Breast epithelium (tissue), 4 donors: Measurements from ENCODE around the gene VWC2. TPM values are rescaled to one million over a fixed set of nuclear protein-coding genes. Genes with fewer than 3 reads are reported as not detected.

Source experiments
- DNase-seq, 2 donors: peaks; one replicate each; pipeline ENCODE4 v3.0.0-alpha.2; 2019; ENCODE audit warnings: low spot score in 2 of 2
- H3K27ac ChIP-seq, 2 donors: fragments of 200-600 bp; sonication (generic) in 1 of 2; one replicate each; pipeline ENCODE4 v1.5.1; 2016 to 2019; ENCODE audit warnings: mild to moderate bottlenecking in 1 of 2
- H3K27me3 ChIP-seq, 2 donors: fragments of 200-600 bp; sonication (generic) in 1 of 2; one replicate each; pipeline versions ENCODE4 v1.5.1 to v1.6.0; 2017 to 2019; ENCODE audit warnings: control low read depth in 1 of 2, mild to moderate bottlenecking in 1 of 2
- H3K36me3 ChIP-seq: fragments of 200-600 bp; one replicate; pipeline ENCODE4 v1.5.1; 2019
- H3K4me1 ChIP-seq, 2 donors: fragments of 200-600 bp; sonication (generic); one replicate each; pipeline ENCODE4 v1.5.1; 2016 to 2019; ENCODE audit warnings: control low read depth in 1 of 2
- H3K4me3 ChIP-seq, 3 donors: fragments of 200-600 bp; sonication (generic); 1 replicate in 2 of 3; 2 replicates in 1 of 3; pipeline ENCODE4 v1.5.1; 2016 to 2019; ENCODE audit warnings: mild to moderate bottlenecking in 3 of 3, moderate library complexity in 2 of 3
- H3K9me3 ChIP-seq, 2 donors: fragments of 200-600 bp; sonication (generic) in 1 of 2; one replicate each; pipeline ENCODE4 v1.5.1; 2016 to 2019; ENCODE audit warnings: control low read depth in 1 of 2
- POLR2A ChIP-seq: fragments of 450-650 bp; IDR thresholded peaks from one replicate; pipeline ENCODE4 v1.6.1; 2016; ENCODE audit warnings: antibody characterized with exemption, mild to moderate bottlenecking, moderate library complexity
- POLR2AphosphoS5 ChIP-seq, 3 donors: sonication (generic); formaldehyde crosslinking; IDR thresholded peaks; one replicate each; pipeline ENCODE4 v1.6.1; 2017; ENCODE audit warnings: antibody characterized with exemption in 3 of 3
- intact Hi-C: fragments of 100-400 bp; cut with DNase I; formaldehyde crosslinking; loops from one replicate; pipeline ENCODE4 v1.15.1; 2023; ENCODE audit warnings: low total_unique reads
- total RNA-seq, 3 donors: library from RNA; depleted of rRNA; stranded (reverse); fragments of >200 nt; gene quantifications; one replicate each; pipeline ENCODE4 v1.1.0, GENCODE V29; 2016
- TF ChIP-seq, protein P1 (sequence below), 3 donors: fragments of 450-650 bp; IDR thresholded peaks; one replicate each; pipeline ENCODE4 v1.5.1; 2016 to 2017; ENCODE audit warnings: antibody characterized with exemption in 3 of 3, mild to moderate bottlenecking in 3 of 3, moderate library complexity in 3 of 3

The VWC2 gene
- total RNA-seq, 3 donors from 2014 or later: under 0.01 to 0.16 TPM; not detected in 1

GRCh38 chr7:49937608-49938007, 164.2 kb downstream of the VWC2 start:
- intact Hi-C loops: no loop called here
- Histone ChIP-seq H3K4me1 (no peaks in the 10 kb centered on the region), H3K36me3 (no peaks in the 10 kb centered on the region)

More at GRCh38 chr7:49937608-49938007, 164.2 kb downstream of the VWC2 start:
- no peak overlapping the region for H3K4me3 ChIP-seq
- no peaks in the 10 kb centered on the region for H3K27me3 ChIP-seq
- no peak for TF ChIP-seq POLR2A
- TF ChIP-seq POLR2AphosphoS5 (IDR thresholded peaks at IDR 0.05): no peak
- TF ChIP-seq, protein P1, sequence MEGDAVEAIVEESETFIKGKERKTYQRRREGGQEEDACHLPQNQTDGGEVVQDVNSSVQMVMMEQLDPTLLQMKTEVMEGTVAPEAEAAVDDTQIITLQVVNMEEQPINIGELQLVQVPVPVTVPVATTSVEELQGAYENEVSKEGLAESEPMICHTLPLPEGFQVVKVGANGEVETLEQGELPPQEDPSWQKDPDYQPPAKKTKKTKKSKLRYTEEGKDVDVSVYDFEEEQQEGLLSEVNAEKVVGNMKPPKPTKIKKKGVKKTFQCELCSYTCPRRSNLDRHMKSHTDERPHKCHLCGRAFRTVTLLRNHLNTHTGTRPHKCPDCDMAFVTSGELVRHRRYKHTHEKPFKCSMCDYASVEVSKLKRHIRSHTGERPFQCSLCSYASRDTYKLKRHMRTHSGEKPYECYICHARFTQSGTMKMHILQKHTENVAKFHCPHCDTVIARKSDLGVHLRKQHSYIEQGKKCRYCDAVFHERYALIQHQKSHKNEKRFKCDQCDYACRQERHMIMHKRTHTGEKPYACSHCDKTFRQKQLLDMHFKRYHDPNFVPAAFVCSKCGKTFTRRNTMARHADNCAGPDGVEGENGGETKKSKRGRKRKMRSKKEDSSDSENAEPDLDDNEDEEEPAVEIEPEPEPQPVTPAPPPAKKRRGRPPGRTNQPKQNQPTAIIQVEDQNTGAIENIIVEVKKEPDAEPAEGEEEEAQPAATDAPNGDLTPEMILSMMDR (IDR thresholded peaks at IDR 0.05): no peak
- no peak overlapping the region for H3K27ac ChIP-seq
- peaks cover 3 to 12% of the 10 kb centered on the region in 2 donors for H3K9me3 ChIP-seq
- no peak for DNase-seq
